Stimulated activated CD4-positive, alpha-beta T cell treated with anti-CD3 and anti-CD28 coated beads, Interleukin-15, amount 100 ng/mL, for 24 hours (primary cell): ENCODE measurements around the gene LHX2.
"Not testable (repeated sequence)": the region's sequence is repeated elsewhere in the genome, so short reads cannot be mapped to it uniquely, and the experiment has no call there.

Experiments used
- DNase-seq: peaks from one replicate; pipeline ENCODE4 v3.0.0-alpha.2; 2020

Gene LHX2, protein sequence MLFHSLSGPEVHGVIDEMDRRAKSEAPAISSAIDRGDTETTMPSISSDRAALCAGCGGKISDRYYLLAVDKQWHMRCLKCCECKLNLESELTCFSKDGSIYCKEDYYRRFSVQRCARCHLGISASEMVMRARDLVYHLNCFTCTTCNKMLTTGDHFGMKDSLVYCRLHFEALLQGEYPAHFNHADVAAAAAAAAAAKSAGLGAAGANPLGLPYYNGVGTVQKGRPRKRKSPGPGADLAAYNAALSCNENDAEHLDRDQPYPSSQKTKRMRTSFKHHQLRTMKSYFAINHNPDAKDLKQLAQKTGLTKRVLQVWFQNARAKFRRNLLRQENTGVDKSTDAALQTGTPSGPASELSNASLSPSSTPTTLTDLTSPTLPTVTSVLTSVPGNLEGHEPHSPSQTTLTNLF

DNA sequence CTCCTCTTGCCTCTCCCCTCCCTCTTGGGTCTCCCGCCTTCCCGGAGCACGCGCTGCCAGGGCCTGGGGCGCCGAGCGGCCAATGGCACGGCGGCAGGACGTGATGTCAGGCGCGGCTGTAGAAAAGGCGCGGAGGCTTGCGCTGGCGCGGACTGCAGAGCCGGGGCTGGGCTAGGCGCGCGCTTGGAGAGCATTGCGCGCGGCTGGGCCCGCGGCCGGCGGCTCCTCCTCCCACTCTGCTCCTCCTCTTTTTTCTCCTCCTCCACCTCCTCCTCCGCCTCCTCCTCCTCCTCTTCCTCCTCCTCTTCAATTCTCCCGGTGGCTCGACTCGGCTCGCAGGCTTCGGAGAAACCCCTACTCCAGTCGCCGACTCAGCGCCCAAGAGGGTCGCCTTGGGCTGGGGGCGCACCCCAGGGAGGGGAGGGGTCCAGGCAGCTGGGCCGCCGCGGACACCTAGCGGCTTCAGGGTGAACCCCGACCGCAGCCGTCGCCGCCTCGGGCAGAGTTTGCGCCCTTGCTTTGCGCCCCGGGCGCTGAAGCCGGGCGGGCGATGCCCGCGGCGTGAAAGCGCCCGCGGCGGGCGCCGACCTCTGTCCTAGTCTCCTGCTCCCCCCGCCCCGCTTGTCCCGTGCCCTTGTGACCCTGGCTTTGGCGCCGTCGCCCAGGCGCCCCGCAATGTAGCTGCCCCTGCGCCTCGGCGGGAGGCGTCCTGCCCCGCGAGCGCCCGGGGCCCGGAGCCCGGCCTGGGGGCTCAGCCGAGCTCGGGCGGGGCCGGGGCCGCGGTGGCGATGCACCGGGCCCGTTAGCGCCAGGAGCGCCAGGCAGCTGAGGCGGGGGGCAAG, at the start of gene LHX2:
TSS of gene LHX2 (plus strand) at position 309 of the 842 bp plus-strand sequence. CDS start 581 bp downstream, outside the sequence.
- peak; percentile 78 for DNase-seq

DNA sequence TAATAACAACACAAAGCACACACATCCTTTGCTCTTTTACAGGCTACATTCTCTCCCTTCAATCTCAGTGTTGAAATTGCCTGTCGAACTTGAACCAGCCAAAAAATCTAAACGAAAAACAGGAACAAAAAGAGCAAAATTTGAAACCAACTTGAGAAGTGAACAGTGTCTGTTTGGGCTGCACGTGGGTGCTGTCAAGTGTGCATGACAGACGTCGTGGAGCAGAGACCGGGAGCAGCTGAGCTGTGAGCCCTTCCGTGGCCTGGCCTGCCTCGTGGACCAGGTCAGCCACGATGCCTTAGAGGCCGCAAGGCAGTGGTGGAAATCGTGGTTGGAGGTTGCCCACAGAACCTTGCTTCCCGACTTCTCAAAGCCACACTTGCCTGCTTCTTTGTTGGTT, 46.8 kb upstream of the LHX2 start:
- no peak for DNase-seq

DNA sequence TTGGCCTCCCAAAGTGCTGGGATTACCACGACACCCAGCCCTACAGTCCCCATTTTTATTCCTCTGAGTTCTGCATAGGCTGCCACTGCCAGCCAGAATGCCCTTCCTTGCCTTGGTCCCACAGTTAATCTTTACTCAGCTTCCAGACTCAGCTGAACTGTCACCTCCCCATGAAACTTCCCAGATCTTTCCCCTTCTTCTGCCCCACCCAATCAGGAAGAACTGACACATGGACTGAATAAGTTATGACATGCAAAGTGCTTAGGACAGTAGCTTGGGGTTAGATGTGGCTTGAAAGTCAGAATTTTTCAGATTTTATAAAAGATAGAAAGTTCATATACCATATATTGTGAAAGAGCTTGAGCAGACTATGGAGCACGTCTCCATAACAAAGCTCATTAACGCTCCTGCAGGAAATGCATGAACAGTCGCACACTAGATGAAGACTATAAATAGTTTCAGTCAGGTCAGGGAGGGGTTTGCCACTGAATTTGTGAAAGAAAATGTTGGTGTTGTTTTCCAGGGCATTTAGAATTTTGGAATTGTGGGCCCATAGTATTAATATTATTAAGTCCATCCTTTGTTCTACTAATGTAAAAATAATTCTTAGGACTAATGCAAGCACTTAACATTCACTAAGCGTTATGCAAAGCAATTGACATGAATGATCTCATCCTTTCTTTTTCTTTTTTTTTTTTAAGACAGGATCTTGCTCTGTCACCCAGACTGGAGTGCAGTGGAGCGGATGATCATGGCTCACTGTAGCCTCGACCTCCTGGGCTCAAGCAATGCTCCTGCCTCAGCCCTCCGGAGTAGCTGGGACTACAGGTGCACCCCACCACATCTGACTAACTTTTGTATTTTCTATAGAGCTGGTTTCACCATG, 45.5 kb upstream of the LHX2 start:
- DNase-seq: no peak

DNA sequence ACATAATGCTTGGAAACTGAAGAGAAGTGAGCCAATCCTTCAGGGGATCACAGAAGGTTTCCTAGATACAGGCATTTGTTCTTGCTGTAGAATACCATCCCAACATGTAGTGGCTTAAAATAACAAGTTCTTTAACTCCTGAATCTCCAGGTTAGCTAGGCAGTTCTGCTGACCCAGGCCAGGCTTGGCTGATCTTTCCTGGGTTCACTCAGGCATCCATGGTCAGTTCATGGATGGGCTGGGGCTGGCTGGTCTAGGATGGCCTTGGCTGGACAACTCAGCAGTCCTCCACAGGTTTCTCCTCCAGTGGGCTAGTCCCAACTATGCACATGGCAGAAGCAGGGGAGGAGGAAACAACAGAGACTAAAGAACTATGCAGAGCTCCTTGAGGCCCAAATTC, 44.2 kb upstream of the LHX2 start:
- DNase-seq: no peak

DNA sequence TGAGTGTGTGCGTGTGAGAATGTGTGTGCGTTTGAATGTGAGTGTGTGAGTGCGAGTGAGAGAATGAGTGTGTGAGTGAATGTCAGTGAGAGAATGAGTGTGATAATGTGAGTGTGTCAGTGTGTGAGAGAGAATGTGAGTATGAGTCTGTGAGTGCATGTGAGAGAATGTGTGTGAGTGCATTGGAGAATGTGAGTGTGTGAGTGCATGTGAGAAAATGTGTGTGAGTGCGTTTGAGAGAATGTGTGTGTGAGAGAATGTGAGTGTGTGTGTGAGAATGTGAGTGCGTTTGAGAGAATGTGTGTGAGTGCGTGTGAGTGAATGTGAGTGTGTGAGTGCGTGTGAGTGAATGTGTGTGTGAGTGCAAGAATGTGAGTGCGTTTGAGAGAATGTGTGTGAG, 39.0 kb upstream of the LHX2 start:
- DNase-seq: no peak

DNA sequence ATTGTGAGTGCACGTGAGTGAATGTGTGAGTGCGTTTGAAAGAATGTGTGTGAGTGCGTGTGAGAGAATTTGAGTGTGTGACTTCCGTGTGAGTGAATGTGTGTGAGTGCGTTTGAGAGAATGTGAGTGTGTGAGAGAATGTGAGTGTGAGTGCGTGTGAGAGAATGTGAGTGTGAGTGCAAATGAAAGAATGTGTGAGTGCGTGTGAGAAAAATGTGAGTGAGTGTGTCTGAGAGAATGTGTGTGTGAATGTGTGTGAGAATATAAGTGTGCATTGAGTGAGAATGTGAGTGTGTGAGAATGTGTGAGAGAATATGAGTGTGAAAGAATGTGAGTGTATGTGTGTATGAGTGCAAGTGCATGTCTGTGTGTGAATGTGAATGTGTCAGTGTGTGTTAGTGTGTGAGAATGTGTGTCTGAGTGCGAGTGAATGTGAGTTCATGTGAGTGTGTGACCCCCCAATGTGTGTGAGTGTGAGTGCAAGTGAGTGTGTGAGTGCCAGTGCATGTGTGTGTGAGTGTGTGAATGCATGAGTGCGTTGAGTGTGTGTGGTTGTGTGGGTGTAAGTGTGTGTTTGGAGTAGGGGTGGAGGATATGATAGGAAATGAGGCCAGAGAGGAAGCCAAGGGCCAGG, 37.9 kb upstream of the LHX2 start:
- no peak for DNase-seq

DNA sequence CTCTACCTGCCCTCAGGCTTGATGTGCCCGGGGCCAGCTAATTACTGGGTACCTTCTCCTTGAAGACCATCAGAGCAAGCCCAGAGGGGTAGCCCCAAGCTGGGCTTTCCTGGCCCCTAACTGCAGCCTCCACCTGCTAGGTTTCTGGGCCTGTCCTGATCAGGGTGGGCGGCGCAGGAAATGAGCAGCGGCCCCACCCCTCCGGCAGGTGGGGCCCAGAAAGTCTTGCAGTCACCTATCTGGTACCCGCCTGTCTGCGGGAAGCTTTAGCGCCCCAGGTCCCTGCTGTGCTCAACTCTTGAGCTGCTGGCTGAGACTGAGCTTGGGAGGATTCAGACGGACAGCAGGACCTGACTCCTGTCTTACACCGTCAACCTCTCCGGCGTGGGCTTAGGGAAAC, 37.1 kb upstream of the LHX2 start:
- no peak for DNase-seq

DNA sequence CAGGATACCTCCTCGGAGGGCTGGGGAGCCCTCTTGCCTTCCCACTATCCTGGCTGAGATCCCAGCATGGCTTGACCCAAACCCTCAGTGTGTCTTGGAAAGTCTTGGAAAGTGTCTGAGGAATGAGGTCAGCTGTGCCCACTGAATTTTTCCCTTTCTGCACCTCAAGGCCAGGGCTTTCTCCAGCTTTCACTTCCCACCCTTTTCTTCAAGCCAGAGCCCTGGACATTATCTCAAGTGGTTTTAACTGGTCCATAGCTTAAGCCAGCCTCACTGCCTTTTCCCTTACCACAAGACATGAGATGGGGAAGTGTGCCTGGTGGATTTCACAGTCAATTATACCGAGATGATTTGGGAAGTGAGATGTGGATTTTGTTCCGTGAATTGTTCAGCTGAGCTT, 35.7 kb upstream of the LHX2 start:
- no peak for DNase-seq

DNA sequence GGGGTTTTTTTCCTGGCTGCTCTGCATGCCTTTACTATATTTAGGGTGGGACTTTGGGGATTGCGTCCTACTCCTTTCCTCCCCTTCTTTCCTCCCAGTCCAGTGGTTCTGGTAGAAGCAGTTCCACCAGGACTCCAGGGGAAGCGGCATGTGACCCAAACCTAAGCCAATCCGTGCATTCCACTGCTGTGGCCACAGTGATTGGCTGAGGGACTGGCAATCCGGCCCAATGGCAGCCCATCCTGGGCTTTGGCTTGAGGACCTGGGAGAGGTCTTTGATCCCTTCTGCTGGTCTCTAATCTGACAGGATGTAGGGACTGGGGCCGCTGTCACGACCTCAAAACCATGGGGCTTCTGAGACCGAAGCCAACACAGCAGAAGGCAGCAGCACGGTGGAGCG, 35.0 kb upstream of the LHX2 start:
- DNase-seq: not testable (repeated sequence)

DNA sequence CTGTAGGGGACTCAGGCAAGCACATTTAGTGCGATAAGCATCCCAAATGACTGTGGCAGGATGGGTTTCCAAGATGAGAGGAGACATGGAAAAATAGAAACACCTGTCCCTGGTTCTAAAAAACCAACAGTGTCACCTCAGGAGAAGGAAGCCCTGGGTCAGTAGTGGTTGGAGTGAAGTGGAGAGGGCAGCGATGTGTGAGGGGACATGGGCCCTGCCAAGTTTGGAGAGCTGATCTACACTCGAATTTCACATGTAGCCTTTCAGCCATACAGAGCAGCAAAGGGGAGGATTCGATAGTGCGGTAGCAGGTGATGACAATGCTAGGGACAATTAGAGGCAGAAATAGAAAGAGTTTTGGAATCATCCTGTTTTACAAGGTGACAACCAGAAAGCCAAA, 32.6 kb upstream of the LHX2 start:
- DNase-seq: no peak

DNA sequence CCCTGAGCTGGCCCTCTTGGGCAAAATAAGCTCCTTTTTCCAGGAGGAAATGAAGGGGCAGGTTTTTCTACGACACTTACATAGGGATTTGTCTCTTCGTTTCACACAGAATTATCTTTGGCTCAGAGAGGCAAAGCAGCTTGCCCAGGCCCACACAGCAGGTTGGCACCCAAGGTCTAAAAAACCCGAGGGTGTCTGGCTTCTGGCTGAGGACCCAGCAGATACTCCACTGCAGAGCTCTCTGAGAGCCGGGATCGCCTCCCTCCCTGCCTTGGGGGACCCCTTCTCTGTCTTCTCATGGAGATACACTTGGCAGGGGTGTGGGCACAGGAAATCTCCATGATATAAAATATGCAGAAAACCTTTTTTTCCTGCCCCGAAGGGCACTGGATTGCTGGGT, 29.0 kb upstream of the LHX2 start:
- DNase-seq: no peak

DNA sequence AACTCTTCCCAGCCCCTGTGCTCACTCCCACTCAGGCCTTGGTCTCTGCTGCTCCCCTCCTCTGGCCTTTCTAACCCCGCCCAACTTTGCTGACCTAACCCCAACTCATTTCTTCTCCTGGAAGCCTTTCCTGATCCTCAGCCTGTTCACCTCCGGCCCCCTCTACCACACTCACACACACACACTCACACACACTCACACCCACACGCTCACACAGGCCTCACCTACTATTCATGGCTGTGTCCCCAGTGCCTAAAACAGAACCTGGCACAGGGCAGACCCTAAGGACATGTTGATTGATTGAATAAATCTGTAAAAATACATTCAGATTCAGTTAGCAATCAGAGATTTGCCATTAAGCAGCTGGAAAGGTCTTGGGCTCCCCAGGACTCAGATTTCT, 28.5 kb upstream of the LHX2 start:
- no peak for DNase-seq

DNA sequence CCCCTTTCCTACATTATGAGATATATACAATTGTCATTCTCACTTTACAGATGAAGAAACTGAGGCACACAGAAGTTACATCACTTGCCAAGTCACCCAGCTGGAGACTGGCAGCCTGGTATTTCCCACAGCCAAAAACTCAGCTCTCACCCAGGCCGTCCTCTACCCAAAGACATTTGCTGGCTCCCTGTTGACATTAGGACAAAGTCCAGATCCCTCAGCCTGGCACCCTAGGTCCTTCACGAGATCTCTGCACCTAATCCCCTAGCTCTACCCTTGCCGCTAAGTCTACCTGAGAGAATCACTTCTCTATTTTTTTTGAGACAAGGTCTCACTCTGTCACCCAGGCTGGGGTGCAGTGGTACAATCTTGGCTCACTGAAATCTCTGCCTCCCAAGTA, 26.8 kb upstream of the LHX2 start:
- DNase-seq: no peak

DNA sequence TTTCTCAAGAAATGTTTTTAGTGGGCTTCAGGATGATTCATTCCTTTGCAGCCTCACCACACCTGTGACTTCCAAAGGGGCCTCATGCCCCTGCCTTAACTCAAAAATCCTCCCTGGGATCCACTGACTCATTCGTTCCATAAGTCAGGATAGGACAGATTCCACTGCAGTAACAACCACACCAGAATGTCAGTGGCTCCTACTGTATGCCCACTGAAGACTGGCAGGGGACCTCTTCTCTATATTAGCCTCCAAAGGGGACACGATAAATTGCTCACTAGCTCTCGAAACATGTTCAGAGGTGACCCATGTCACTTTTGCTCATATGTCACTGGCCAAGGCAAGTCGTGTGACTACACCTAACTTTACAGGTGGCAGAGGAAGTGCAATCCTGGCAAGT, 25.7 kb upstream of the LHX2 start:
- DNase-seq: no peak

DNA sequence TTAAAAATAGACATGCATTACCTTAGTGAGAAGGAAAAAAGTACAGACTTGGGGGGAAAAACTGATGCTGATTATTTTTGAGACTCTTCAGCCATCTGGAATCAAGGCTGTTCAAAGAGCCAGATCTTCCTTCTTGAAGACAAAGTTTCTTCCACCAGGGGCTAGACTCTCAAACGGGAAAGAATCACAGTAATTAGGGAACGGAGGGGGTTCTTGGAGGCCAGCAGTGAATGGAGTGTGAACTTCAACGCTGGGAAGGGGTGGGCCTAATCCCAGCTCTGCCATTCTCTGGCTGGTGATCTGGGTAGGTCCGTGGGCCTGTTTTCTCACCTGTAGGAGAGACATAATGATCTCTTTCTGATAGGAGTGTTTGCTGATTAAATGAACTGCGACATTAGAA, 21.1 kb upstream of the LHX2 start:
- no peak for DNase-seq

DNA sequence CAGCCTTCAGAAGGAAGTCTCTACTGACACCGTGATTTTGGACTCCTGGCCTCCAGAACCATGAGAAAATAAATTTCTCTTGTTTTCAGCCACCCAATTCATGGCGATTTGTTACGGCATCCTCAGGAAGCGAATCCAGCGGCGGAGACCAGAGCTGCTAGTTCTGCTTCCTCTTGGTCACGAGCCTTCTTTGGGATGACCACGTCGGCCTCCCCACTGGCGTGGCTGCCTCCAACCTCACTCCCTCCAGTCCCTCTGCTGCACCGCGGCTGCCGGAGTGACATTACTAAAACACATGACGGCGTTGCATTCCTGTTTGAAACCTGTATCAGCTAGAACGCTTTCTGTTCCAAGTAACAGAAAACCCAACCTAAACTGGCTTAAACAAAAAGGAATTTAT, 18.9 kb upstream of the LHX2 start:
- DNase-seq: not testable (repeated sequence)

DNA sequence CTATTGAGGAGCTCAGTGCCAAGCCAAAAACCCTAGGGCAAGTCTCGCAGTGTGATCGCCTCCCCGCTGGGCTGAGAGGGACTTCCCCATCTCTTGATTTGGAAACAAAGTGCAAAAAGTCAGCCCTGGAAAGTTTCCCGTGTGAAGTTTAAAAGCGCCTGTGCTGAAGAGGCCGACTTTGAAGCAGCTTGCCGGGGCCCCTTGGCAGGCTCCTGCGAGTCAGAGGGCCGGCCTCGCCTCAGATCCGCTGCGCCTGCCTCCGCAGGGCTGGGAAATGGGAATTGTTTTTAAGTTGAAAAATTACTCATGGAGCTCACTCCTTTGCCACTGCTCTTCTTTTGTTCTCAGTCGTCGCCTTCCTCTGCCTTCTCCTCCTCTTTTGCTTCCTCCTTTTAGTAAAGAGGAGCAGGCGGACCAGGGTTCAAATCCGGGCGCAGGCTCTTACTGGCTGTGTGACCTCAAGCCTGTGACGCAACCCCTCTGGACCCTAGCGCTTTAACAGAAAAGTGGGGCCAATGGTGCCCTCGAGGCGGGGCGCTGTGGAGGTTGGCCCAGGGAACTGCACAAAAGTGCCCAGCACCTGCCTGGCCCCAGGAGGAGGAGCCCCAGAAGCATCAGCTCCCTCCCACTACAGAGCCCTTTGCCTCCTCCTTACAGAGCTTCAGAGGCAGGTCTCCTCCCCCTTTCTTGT, 14.7 kb upstream of the LHX2 start:
- peak; percentile 79 for DNase-seq

DNA sequence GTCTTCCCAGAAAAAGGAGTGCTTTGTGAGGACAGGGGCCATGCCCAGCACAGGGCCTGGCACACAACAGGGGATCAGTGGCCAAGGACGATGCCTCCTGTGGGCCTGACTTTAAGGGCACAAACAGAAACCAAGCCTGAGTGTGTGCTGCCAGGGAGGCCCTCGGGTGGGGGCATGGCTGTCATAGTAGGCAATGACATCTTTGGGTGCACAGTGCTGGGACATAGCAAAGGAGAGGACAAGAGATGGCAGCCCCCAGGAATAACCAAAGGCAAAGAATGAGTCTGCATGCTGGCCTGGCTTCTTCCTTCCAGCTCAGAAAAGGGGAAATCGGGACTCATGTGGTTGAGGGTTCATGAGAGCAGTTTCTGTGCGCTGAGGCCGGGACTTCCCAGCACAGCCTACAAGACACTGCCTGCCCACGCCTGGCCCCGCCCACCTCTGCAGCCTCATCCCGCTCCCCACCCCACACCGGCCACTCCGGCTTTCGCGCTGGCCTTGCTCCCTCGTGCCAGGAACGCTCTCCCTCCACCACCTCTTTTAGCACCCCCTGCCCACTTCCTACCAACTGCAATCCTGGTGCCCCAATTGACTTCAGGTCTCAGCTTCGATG, 13.8 kb upstream of the LHX2 start:
- peak; percentile 60 for DNase-seq

DNA sequence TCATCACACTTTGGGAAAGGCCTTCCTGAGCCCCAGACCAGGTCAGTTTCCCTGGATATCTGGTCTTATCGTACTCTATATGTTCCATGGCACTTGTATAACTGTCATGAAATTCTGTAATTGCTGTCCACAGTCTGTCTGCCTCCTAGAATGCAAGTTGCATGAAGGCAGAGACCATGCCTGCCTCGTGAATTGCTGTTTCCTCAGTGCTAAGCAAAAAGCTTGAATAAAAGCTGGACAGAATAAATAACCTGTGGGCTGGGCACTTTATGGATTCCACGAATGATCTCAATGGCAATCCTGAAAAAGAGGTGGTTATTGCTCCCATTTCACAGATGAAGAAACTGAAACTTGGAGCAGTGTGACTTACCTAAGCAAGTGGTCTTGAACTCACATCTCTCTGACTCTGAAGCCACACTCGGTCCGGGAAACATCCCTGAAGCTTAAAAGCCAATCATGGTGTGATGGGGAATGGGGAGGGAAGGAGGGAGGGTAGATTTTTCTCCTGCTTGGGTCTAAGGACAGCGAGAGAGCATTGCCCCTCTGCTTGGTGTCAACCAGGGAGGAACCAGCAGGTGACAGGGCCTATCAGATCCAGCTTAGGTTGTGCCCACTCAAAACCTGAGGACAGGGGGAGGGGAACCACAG, 13.2 kb upstream of the LHX2 start:
- DNase-seq: no peak

DNA sequence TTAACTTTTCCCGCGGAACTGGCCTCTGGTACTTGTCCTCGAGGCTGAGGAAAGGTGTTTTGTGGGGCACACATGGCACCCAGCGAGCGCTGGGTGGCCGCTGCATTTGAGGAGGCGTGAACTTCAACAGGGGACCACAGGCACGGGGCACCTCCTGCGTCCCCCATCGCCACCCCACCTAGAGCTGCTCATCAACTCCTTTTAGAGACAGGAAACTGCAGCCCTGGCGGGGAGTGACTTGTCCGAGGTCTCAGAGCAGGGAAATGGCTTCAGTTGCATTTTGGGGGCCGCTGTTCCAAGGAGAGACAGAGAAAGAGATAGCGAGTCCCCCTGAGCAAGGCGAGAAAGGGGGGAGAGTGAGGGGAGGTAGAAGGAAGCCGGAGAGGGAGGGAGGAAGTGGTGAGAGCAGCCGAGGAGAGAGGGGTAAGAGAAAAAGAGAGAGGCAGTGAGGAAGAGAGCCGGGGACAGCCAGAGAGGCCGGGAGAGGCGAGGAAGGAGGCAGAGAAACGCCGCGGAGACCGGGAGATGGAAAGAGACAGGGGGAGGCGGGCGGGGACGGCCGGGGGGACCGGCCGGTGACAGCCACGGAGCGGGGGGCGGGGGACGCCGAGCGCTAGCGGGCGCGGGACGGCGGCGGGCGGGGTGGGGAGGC, 12.5 kb upstream of the LHX2 start:
- DNase-seq: no peak

DNA sequence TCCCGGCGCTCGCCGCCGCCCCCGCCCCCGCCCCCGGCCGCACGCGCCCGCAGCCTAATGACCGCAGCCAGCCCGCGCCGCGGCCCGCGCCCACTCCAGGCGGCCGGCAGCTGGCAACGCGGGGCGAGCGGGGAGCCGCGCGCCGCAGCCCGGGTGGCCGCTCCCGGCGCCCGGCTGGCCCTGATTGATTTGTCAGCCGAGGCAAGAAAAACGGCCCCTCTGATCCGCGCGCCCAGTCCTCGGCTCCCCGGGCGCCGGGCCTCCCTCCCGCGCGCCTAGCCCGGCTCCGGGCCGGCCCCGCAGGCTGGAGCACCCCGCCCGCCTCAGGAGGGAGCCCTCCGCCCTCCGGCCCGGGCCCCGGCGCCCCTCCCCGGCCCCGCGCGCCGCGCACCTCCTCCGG, 11.9 kb upstream of the LHX2 start:
- DNase-seq: no peak
